Activated T-cell treated with anti-CD3 and anti-CD28 coated beads for 24 hours (primary cell): ENCODE measurements around the gene LPIN3.

ENCODE experiments used
- DNase-seq: peaks from one replicate; pipeline ENCODE4 v3.0.0-alpha.2; 2020; ENCODE audit warnings: low read depth

Gene LPIN3

DNA sequence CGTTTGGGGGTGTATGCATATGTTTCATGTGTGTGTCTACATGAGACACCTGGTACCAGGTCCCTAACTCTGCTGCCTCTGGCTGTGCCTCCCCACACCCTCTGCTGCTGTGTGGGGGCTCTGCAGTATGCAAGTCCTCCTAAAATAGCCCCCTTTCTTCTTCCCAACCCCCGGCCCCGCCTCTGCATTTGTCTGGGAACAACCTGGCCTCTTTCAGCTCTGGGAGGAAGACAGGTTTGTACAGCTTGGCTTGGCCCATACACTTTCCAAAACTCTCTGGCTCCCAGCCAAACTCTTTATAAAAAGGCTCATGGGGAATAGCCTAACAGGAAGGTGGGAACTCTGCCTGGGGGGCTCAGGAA lies 53.1 kb downstream of the LPIN3 start:
- DNase-seq: no peak

DNA sequence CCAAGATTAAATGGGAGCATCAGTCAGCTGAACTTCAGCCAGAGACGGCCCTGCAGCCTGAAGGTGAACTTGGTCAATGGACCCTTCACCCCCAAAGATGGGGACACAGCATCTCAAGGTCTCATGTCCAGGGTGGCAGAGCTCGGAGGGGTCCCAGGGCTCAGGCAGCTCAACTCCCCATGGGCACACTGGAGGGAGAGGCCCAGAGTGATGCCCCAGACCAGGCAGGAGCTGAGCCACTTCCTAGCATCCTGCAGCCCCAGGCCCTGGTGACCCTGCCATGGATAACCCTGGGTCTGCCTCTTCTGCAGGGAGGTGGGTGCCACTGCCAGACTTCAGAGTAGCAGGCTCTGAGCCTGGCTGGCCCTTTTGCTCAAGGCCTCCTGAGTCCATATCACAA lies 53.5 kb downstream of the LPIN3 start:
- DNase-seq: no peak

DNA sequence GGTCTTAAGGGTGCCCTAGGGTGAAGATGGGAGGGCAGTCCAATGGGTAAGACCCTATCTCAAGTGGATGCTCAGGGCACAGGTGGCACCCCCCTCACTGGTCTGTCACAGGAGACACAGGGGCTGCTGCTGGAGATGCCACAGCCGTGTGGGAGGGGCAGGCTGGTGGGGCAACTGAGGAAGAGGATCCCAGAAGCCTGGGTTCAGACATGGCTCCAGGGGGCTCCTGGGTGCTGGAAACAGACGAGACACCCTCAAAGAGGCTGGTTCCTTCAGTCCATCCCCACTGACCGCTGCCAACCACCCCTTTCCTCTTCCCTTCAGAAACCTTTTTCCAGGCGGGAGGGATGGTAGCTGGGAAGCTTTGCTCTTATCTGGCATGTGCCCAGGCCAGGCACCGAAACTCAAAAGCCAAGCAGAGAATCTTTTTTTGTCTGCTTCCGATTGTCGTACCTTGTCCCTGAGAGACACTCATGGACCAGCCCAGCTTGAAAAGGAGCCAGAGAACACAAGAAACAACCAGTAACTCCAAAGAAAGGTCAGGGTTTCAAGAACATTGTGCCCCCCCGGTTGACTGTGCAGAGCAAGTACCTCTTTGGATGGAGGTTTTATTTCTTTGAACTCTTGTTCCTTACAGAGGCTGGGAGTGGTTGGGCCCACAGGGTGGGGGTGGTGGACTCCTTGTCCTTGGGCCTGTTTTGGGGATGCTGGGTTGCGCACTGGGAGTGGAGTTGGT lies 54.5 kb downstream of the LPIN3 start:
- DNase-seq: no peak

DNA sequence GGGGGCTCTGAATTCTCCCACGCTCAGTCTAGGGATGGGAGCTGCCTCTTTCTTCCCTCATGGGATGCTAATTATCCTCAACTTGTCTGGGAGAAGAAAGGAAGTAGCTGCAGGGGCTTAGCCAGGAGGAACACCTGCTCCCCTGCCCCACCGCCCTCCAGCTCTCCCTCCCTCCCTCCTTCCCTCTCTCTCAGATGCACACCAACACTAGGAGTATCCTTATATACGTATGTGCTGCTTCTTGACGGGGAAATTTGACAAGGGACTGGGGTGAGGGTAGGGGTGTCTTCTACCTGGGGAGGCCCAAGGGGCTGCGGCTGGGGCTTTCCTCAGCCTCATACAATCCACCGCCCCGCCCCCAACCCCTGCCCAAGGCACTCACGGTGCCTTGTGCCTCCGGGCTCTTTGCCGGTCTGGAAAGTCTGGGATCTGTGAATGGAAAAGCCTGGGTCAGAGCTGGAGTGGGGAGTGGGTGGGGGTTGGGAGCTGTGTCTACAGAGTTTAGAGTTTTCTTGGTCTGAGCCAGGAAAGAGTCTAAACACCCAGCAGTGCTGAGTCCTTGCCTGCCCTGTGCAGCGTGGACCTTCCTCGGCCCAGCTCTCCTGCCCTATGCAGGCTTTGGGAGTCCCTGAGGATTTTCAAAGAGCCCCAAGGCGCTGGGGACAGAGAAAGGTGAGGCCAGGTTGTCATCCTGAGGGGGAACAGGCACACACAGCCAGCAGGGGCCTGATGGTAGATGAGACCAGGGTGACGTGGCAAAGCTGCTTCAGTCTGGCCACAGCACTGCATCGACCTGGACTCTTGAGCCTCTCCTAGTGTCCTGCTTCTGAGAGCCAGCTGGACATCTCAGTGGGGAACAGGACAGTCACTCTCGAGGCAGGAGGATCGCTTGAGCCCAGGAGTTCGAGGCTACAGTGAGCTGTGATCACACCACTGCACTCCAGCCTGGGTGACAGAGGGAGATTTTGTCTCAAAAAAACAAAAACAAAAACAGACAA lies 55.3 kb downstream of the LPIN3 start:
- DNase-seq: no peak

DNA sequence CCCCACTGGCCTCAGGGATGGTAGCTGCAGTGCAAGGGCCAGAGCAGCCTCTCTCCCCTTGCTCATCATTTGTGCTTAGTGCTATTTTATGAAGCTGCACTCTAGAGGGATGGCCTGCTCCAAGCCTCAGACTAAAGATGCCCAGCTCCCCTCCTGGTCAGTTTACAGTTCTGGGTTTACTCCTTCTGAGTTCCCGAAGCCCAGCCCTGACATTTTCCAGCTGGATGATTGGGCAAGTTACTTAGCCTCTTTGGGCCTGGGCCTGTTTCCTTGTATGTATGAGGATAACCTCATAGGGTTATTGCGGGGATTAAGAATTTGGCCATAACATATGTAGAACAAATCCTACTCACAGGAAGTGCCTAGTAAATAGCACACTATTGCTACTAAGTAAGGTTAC lies 57.8 kb downstream of the LPIN3 start:
- no peak for DNase-seq

DNA sequence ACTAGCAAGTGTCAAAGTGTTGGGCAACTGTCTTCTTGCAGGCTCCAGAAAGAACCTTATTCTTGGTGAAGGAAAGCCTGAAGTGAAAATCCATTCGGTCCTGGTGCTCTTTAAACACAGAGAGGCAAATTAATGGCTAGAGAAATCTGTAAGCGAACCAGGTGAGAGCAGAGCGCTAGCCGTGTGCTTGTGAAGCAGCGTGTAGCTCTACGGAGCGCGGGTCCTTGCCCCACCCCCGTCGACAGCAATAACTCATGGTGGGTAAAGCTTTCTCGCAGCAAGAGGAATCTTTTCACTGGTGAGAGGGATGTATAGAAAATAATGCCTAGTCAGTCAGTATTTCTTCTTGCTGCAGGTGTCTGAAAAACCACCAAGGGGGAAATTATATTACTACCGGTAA lies 63.0 kb downstream of the LPIN3 start:
- no peak for DNase-seq

DNA sequence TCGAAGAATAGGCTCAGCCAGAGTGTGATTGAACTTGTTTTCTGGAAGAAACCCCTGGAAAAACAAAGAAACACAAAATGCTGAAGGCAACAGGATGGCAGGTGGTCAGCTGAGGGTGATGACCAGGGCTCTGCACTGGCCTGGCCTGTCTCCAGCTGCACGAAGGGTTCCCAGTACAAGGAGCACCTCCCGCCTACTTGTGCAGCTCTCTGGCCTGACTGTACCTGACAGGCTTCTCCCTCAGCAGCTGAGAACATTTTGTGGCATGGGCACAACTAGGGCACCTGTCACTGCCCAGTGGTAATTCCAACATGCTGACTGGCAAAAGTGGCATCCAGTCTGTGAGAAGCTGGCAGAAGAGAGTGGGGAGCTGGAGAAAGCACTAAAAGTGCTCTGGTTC lies 64.8 kb downstream of the LPIN3 start:
- DNase-seq: no peak

DNA sequence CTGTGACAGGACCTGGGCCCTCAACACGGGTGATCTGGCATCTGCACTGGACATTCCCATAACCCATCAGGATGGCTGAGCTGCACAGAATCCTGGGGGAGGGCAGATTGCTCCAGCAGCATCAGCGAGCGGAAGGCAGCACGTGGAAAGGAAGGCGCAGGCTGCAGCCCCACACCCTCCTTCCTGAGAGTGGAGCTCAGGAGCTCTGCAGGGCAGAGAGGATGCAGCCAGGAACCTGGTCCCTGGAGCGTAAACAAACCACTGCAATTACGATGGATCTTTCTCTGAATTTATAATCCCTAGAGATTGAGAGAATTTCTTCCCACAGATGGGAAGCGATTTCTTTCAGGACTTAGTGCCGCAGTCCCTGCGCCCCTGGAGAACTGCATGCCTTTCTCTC lies 65.7 kb downstream of the LPIN3 start:
- no peak for DNase-seq

DNA sequence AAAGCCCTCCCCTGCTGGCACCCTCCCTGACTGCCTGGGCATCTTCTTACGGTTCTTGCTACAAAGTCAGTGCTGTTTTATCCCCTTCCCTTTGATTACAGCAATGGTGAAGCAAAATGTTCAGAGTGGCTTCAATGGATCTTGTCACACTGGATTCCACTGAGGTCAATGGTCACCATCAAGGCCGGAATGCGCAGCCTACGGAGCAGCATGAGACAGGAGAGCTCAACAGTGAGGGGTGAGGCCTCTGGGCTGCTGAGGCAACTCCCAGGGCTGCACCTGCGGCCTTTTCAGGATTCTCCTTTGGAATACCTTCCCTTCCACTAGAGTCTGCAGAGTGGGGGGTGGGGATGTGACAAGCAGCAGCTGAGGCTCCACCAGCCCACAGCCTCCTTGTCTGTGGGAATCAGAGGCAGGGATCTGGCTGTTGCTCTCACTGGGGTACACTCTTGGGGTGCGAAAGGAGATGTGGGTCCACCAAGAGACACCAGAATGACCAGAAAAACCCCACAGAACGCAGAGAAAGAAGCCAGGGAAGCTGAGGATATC lies 66.3 kb downstream of the LPIN3 start:
- DNase-seq: no peak

DNA sequence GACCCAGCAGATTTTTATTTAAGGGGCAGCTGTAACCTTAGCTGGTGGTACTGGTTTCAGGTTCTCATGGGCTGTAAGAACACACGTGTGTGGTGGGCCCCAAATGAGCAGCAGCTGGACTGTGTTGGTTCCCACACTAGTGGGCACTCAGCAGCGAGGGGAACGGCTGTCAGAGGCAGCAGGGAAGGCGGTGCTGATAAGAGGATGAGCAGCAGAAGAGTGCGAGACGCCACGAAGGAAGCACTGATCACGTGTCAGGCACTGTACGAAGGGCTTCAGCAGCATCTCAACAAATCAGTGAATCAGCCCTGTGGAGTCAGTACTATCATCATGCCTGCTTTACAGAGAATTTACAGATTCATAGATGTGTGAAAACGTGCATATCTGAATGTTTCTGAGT lies 67.0 kb downstream of the LPIN3 start:
- peak; percentile 2 for DNase-seq

DNA sequence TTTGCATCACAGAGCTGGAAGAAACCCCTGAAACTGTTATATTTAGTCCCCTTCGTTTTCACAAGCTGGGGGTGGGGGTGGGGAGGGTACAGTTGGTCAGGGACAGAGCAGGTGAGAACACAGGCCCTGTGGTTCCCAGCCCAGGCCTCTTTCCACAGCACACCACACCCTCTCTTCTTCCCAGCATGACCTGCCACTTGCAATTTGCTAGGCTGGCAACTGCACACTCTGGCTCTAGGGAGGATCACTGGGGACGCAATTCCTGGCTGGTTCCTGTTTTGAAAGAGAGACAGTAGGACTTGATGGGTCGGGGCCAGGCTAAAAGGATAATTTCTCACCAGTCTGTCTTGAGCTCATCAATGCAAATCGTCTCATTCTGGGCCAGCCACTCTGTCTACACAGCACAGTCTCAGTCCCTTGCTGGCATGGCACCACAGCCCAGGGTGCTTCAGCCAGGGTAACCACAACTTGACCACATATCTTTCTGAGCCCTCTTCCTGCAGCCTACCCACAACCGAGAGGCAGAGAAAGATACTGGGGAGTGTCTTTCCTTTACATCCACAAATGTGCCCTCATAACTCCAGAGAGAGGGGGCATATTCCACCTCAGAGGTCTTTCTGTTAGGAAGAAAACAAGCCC lies 67.7 kb downstream of the LPIN3 start:
- DNase-seq: no peak

DNA sequence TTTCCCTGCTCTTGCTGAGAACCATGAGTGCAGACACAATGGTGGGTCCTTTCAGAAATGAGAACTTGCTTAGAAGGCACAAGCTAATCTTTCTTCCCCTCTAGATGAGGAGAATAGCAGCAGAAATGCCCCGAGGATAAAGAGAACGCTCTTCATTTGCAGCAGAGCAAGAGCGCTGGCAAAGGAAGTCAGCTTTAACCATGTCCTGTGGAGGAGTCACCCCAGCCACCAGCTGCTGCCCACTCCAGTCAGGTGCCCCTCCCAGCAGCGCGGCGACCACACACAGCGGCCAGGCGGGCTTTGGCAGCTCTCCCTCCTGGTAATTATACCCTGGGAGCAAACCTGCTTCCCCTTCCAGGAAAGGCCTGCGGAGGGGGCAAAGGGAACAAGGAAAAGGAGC lies 68.4 kb downstream of the LPIN3 start:
- no peak for DNase-seq
